CD14-positive monocyte (primary cell): ENCODE measurements around the gene IRF2. TPM values are rescaled to one million over a fixed set of nuclear protein-coding genes. Genes with fewer than 3 reads are reported as not detected.

ENCODE experiments used
- DNase-seq, 3 donors: peaks; one replicate each; pipeline ENCODE4 v3.0.0-alpha.2; 2011 to 2022
- H2AFZ ChIP-seq: 2 replicates; pipeline ENCODE4 v1.6.0; 2012; ENCODE audit warnings: mild to moderate bottlenecking, low read depth, low read length, inconsistent platforms; ENCODE audit not compliant: insufficient read depth, poor library complexity, severe bottlenecking
- H3K27ac ChIP-seq, 2 donors: 1 replicate in 1 of 2; 2 replicates in 1 of 2; pipeline ENCODE4 v1.5.1; 2012 to 2013; ENCODE audit warnings: low read length in 2 of 2, control low read depth in 1 of 2, inconsistent platforms in 1 of 2, low read depth in 1 of 2, mild to moderate bottlenecking in 1 of 2
- H3K27me3 ChIP-seq, 2 donors: one replicate each; pipeline versions ENCODE4 v1.6.0 to v1.6.1; 2011 to 2013; ENCODE audit warnings: low read length in 2 of 2; ENCODE audit not compliant: control insufficient read depth in 2 of 2, insufficient read depth in 2 of 2
- H3K36me3 ChIP-seq, 2 donors: replicated peaks in 1 of 2; 1 replicate in 1 of 2; 2 replicates in 1 of 2; pipeline versions ENCODE4 v1.5.1 to v1.6.1; 2012 to 2013; ENCODE audit warnings: low read length in 2 of 2, control low read depth in 1 of 2, inconsistent platforms in 1 of 2, mild to moderate bottlenecking in 1 of 2; ENCODE audit not compliant: insufficient read depth in 2 of 2, control insufficient read depth in 1 of 2
- H3K4me1 ChIP-seq, 2 donors: 1 replicate in 1 of 2; 2 replicates in 1 of 2; pipeline versions ENCODE4 v1.5.1 to v1.6.1; 2012 to 2013; ENCODE audit warnings: low read length in 2 of 2, control low read depth in 1 of 2, inconsistent platforms in 1 of 2, mild to moderate bottlenecking in 1 of 2, moderate library complexity in 1 of 2; ENCODE audit not compliant: insufficient read depth in 2 of 2, control insufficient read depth in 1 of 2
- H3K4me2 ChIP-seq: replicated peaks from 2 replicates; pipeline ENCODE3; 2012; ENCODE audit warnings: low read length, moderate library complexity, mild to moderate bottlenecking; ENCODE audit not compliant: poor library complexity, severe bottlenecking; ENCODE audit errors: extremely low read depth
- H3K4me3 ChIP-seq, 3 experiments: fragments of 200-600 bp in 1 of 3; sonication (generic) in 1 of 3; replicated peaks in 1 of 3; 1 replicate in 2 of 3; 2 replicates in 1 of 3; pipeline ENCODE4 v1.5.1; 2011 to 2013; ENCODE audit warnings: low read length in 3 of 3, mild to moderate bottlenecking in 3 of 3, control low read depth in 2 of 3, low read depth in 2 of 3, inconsistent platforms in 1 of 3, moderate library complexity in 1 of 3
- H3K79me2 ChIP-seq: 2 replicates; pipeline ENCODE4 v1.6.0; 2012; ENCODE audit warnings: mild to moderate bottlenecking, control low read depth, inconsistent platforms, low read length, moderate library complexity; ENCODE audit not compliant: insufficient read depth
- H3K9ac ChIP-seq: 2 replicates; pipeline ENCODE4 v1.6.0; 2017; ENCODE audit warnings: low read length, mild to moderate bottlenecking; ENCODE audit not compliant: insufficient read depth, poor library complexity, severe bottlenecking
- H3K9me3 ChIP-seq, 2 donors: replicated peaks in 1 of 2; 1 replicate in 1 of 2; 2 replicates in 1 of 2; pipeline versions ENCODE4 v1.5.1 to v1.6.1; 2012 to 2013; ENCODE audit warnings: low read length in 2 of 2, control low read depth in 1 of 2; ENCODE audit not compliant: control insufficient read depth in 1 of 2, insufficient read depth in 1 of 2
- H4K20me1 ChIP-seq: 2 replicates; pipeline ENCODE4 v1.6.0; 2012; ENCODE audit warnings: mild to moderate bottlenecking, low read length, control low read depth, moderate library complexity; ENCODE audit not compliant: insufficient read depth
- H3K27ac Mint-ChIP-seq, 7 donors: one replicate each; pipeline ENCODE4 v1.8.0; 2020; ENCODE audit warnings: mild to moderate bottlenecking in 7 of 7, mixed read lengths in 7 of 7, moderate library complexity in 6 of 7, inconsistent platforms in 2 of 7
- H3K27me3 Mint-ChIP-seq, 3 donors: one replicate each; pipeline ENCODE4 v1.8.0; 2021 to 2022; ENCODE audit warnings: low read depth in 3 of 3, mild to moderate bottlenecking in 3 of 3, mixed read lengths in 3 of 3, moderate library complexity in 3 of 3, inconsistent platforms in 1 of 3
- H3K36me3 Mint-ChIP-seq, 2 donors: one replicate each; pipeline ENCODE4 v1.8.0; 2020; ENCODE audit warnings: mixed read lengths in 2 of 2, inconsistent platforms in 1 of 2, mild to moderate bottlenecking in 1 of 2
- H3K4me1 Mint-ChIP-seq: one replicate; pipeline ENCODE4 v1.8.0; 2020; ENCODE audit warnings: mild to moderate bottlenecking, mixed read lengths
- H3K4me3 Mint-ChIP-seq, 2 donors: one replicate each; pipeline ENCODE4 v1.8.0; 2020; ENCODE audit warnings: mild to moderate bottlenecking in 2 of 2, mixed read lengths in 2 of 2, moderate library complexity in 1 of 2
- H3K9me3 Mint-ChIP-seq, 7 donors: one replicate each; pipeline ENCODE4 v1.8.0; 2020 to 2022; ENCODE audit warnings: mixed read lengths in 7 of 7, mild to moderate bottlenecking in 6 of 7, moderate library complexity in 6 of 7, inconsistent platforms in 2 of 7
- CTCF ChIP-seq: fragments of 200-600 bp; IDR thresholded peaks from one replicate; pipeline ENCODE4 v1.8.0; 2022; ENCODE audit warnings: antibody characterized with exemption, mild to moderate bottlenecking
- WGBS: methylation state at CpG from one replicate; pipeline ENCODE4 v1.1.5; 2013; ENCODE audit warnings: missing lambda C conversion rate; ENCODE audit not compliant: insufficient coverage; 5-methylcytosine and 5-hydroxymethylcytosine counted together
- intact Hi-C, 2 donors: fragments of 100-400 bp; cut with micrococcal nuclease; formaldehyde crosslinking; loops; one replicate each; pipeline versions ENCODE4 v1.15.0 to v1.15.1; 2023
- polyA plus RNA-seq, 3 donors: library from polyadenylated mRNA; depleted of rRNA in 1 of 3; unstranded in 2 of 3; stranded (reverse) in 1 of 3; fragments of 300-500 nt in 2 of 3; fragments of >200 nt in 1 of 3; fragmentation: Illumina TruSeq in 2 of 3; gene quantifications; 1 replicate in 2 of 3; 2 replicates in 1 of 3; pipeline ENCODE4 v1.2.3, GENCODE V29; 2012 to 2021

The IRF2 gene
- polyA plus RNA-seq, 3 donors: 51.3 to 76.8 (median 56.1) TPM

- H3K9ac ChIP-seq: no peak overlapping the region
- Mint-ChIP-seq H3K9me3 (no peaks in the 10 kb centered on the region), H3K4me1 (peaks cover 80% of the 10 kb centered on the region), H3K36me3 (peaks cover 0 to 7% of the 10 kb centered on the region in 2 donors), H3K4me3 (no peak overlapping the region), H3K27me3 (peaks cover 0 to 9% (median 0%) of the 10 kb centered on the region in 3 donors), H3K27ac (peak overlapping the region in 2 of 7 donors; percentile 20 to 98)
- H3K4me1 ChIP-seq: peaks cover 73 to 76% of the 10 kb centered on the region in 2 donors
- no peak for DNase-seq
- intact Hi-C loops: loop anchor here (5.0 to 10.0 kb wide), 2 partner anchors 124 to 954 kb away; partner anchors contain the start of gene IRF2 (in 1 of the 2)
- no peak for TF ChIP-seq CTCF
- no peaks in the 10 kb centered on the region for H3K27me3 ChIP-seq
- H3K4me2 ChIP-seq: no peak overlapping the region
- no peaks in the 10 kb centered on the region for H3K36me3 ChIP-seq
- no peak overlapping the region for H3K27ac ChIP-seq
- no peaks in the 10 kb centered on the region for H3K79me2 ChIP-seq
- no peak overlapping the region for H2AFZ ChIP-seq
- no peaks in the 10 kb centered on the region for H4K20me1 ChIP-seq
- H3K9me3 ChIP-seq: no peaks in the 10 kb centered on the region
- WGBS: 100% methylated on average over 1 of the region's 5 CpGs
- no peak overlapping the region for H3K4me3 ChIP-seq
Observed at GRCh38 chr4:184350964-184351363, 123.4 kb downstream of the IRF2 start.

GRCh38 chr4:184350213-184350817 is 124.0 kb downstream of the IRF2 start:
- Histone ChIP-seq H3K4me1 (peaks cover 73 to 76% of the 10 kb centered on the region in 2 donors), H3K79me2 (no peaks in the 10 kb centered on the region), H3K36me3 (no peaks in the 10 kb centered on the region), H3K27me3 (no peaks in the 10 kb centered on the region), H4K20me1 (no peaks in the 10 kb centered on the region), H2AFZ (no peak overlapping the region), H3K9me3 (no peaks in the 10 kb centered on the region), H3K27ac (peak overlapping the region; percentile 97 to 98), H3K9ac (no peak overlapping the region), H3K4me2 (no peak overlapping the region), H3K4me3 (peak overlapping the region in 1 of 3 experiments; percentile 55)
- Mint-ChIP-seq H3K27me3 (peaks cover 0 to 9% (median 0%) of the 10 kb centered on the region in 3 donors), H3K36me3 (peaks cover 0 to 8% of the 10 kb centered on the region in 2 donors), H3K4me1 (peaks cover 80% of the 10 kb centered on the region), H3K27ac (peak overlapping the region; percentile 92 to 99 (median 98)), H3K4me3 (peak overlapping the region in 1 of 2 donors; percentile 83), H3K9me3 (no peaks in the 10 kb centered on the region)
- DNase-seq: no peak
- intact Hi-C loops: loop anchor here (5.0 to 10.0 kb wide), 2 partner anchors 124 to 953 kb away; partner anchors contain the start of gene IRF2 (in 1 of the 2)
- 93% methylated on average over 2 of the region's 9 CpGs for WGBS
- no peak for TF ChIP-seq CTCF
